ENCODE measurements around the gene ARFIP1.

ARFIP1 gene

DNA sequence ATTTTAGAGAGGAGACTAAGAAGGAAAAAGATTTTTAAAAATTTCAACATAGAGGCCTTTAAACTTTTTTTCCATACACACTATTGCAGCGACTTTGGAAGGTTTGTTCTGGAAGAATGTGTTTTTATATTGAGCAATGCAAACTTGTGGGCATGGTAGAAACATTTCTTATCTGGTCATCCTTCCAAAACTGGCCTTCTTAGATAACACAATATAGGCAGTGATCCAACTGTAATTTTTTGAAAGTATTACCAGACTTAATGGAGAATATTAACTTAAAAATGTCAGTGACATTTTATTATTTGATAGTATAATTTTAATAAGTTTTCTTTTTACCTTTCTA, 182.0 kb downstream of the ARFIP1 start:
- no peak for DNase-seq (ENCODE audit: low spot score)
